ENCODE measurements around the gene CCDC92.

DNA sequence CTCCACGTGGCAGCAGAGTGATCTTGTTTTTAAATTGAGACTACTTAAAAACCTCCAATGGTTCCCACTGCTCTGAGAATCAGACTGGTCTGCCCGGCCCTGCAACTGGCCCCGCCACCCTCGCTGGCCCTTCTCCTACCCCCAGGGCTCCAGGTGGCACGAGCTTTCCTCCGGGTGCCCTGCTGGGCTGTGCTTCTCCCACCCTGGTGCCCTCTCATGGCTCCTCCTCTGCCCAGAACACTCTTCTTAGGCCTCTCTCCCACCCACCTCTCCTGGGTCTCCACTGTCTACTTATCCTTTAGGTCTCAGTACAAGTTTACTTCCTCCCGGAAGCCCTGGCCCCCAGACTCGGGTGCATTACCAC lies 26.5 kb downstream of the CCDC92 start:
- no peak for TF ChIP-seq CTCF (IDR thresholded peaks at IDR 0.05)
- no peak for TF ChIP-seq POLR2A (IDR thresholded peaks at IDR 0.05)
- no peak for TF ChIP-seq EP300 (IDR thresholded peaks at IDR 0.05)
